OCI-LY1 (cell line): ENCODE measurements around the gene GALNT13.

Source experiments
- H2AFZ ChIP-seq: fragments of 200-600 bp; sonication (generic), shearing (Covaris generic); 2 replicates; pipeline ENCODE4 v1.6.0; 2014; ENCODE audit warnings: antibody characterized with exemption, mild to moderate bottlenecking, low read length
- H3F3A ChIP-seq: fragments of 200-600 bp; sonication (generic), shearing (Covaris generic); 2 replicates; pipeline ENCODE4 v1.6.0; 2014; ENCODE audit warnings: mild to moderate bottlenecking, antibody characterized with exemption, low read length, moderate library complexity; ENCODE audit not compliant: insufficient read depth
- H3K27ac ChIP-seq: fragments of 200-600 bp; sonication (generic); 2 replicates; pipeline ENCODE4 v1.5.1; 2014; ENCODE audit warnings: low read length, mixed run types, mild to moderate bottlenecking, low read depth; ENCODE audit not compliant: poor library complexity, severe bottlenecking
- H3K27me3 ChIP-seq: fragments of 200-600 bp; sonication (generic); 2 replicates; pipeline ENCODE4 v1.6.0; 2014; ENCODE audit warnings: antibody characterized with exemption, mild to moderate bottlenecking, low read length, moderate library complexity; ENCODE audit not compliant: insufficient read depth
- H3K36me3 ChIP-seq: fragments of 200-600 bp; sonication (generic); 2 replicates; pipeline ENCODE4 v1.6.1; 2014; ENCODE audit warnings: mild to moderate bottlenecking, antibody characterized with exemption, low read length, moderate library complexity, mixed read lengths; ENCODE audit not compliant: insufficient read depth
- H3K4me1 ChIP-seq: fragments of 200-600 bp; sonication (generic); 2 replicates; pipeline ENCODE4 v1.5.1; 2014; ENCODE audit warnings: mild to moderate bottlenecking, low read length, moderate library complexity; ENCODE audit not compliant: insufficient read depth, severe bottlenecking
- H3K4me2 ChIP-seq: fragments of 200-600 bp; sonication (generic), shearing (Covaris generic); 2 replicates; pipeline ENCODE4 v1.6.1; 2014; ENCODE audit warnings: low read length
- H3K4me3 ChIP-seq: fragments of 200-600 bp; sonication (generic); 2 replicates; pipeline ENCODE4 v1.5.1; 2014; ENCODE audit warnings: low read length, low read depth, mild to moderate bottlenecking, mixed read lengths; ENCODE audit not compliant: poor library complexity, severe bottlenecking
- H3K79me2 ChIP-seq: fragments of 200-600 bp; shearing (Covaris generic); 2 replicates; pipeline ENCODE4 v1.6.1; 2016; ENCODE audit warnings: mixed run types, low read length, mixed read lengths; ENCODE audit not compliant: insufficient read depth
- H3K9ac ChIP-seq: fragments of 200-600 bp; sonication (generic), shearing (Covaris generic); 2 replicates; pipeline ENCODE4 v1.6.1; 2014; ENCODE audit warnings: mild to moderate bottlenecking, low read length, mixed read lengths
- H3K9me2 ChIP-seq: fragments of 200-600 bp; sonication (generic), shearing (Covaris generic); 2 replicates; pipeline ENCODE4 v1.6.1; 2014; ENCODE audit warnings: low read depth, mild to moderate bottlenecking, low read length, mixed read lengths
- H3K9me3 ChIP-seq: fragments of 200-600 bp; shearing (Covaris generic); 2 replicates; pipeline ENCODE4 v1.6.1; 2014; ENCODE audit warnings: low read length, mixed read lengths
- H4K20me1 ChIP-seq: fragments of 200-600 bp; sonication (generic), shearing (Covaris generic); 2 replicates; pipeline ENCODE4 v1.6.0; 2016; ENCODE audit warnings: mild to moderate bottlenecking, low read length; ENCODE audit not compliant: insufficient read depth
- CTCF ChIP-seq: fragments of 200-600 bp; sonication (generic), shearing (Covaris generic); IDR thresholded peaks from 2 replicates; pipeline ENCODE4 v1.5.1; 2017; ENCODE audit warnings: mild to moderate bottlenecking, antibody characterized with exemption, low read length, moderate library complexity, mixed read lengths
- EZH2 ChIP-seq: fragments of 200-600 bp; sonication (generic), shearing (Covaris generic); IDR thresholded peaks from 2 replicates; pipeline ENCODE4 v1.8.0; 2017; ENCODE audit warnings: borderline replicate concordance, mixed run types, mild to moderate bottlenecking, antibody characterized with exemption, low read length, moderate library complexity, mixed read lengths

The GALNT13 gene

GRCh38 chr2:154400563-154401290, 529.0 kb downstream of the GALNT13 start:
- Histone ChIP-seq H2AFZ (no peak overlapping the region), H3K79me2 (no peaks in the 10 kb centered on the region), H3K9me2 (no peaks in the 10 kb centered on the region), H3K27me3 (no peaks in the 10 kb centered on the region), H3K9me3 (no peaks in the 10 kb centered on the region), H3K4me3 (no peak overlapping the region), H3K9ac (no peak overlapping the region), H3F3A (no peaks in the 10 kb centered on the region), H3K36me3 (no peaks in the 10 kb centered on the region), H3K4me1 (no peaks in the 10 kb centered on the region), H3K4me2 (no peak overlapping the region), H3K27ac (no peak overlapping the region), H4K20me1 (no peaks in the 10 kb centered on the region)
- TF ChIP-seq CTCF, result no peak
- TF ChIP-seq EZH2, result no peak

- no peaks in the 10 kb centered on the region for H3K4me1 ChIP-seq
- no peak overlapping the region for H3K9ac ChIP-seq
- no peaks in the 10 kb centered on the region for H3K79me2 ChIP-seq
- no peaks in the 10 kb centered on the region for H3K36me3 ChIP-seq
- no peaks in the 10 kb centered on the region for H4K20me1 ChIP-seq
- H3K27ac ChIP-seq, result no peak overlapping the region
- no peaks in the 10 kb centered on the region for H3K9me2 ChIP-seq
- H3F3A ChIP-seq, result no peaks in the 10 kb centered on the region
- H2AFZ ChIP-seq, result no peak overlapping the region
- no peak overlapping the region for H3K4me3 ChIP-seq
- H3K4me2 ChIP-seq, result no peak overlapping the region
- no peaks in the 10 kb centered on the region for H3K9me3 ChIP-seq
- TF ChIP-seq EZH2, result no peak
- TF ChIP-seq CTCF, result peak; percentile 68
- no peaks in the 10 kb centered on the region for H3K27me3 ChIP-seq
Observed at GRCh38 chr2:154402213-154402612, 530.5 kb downstream of the GALNT13 start.

- Histone ChIP-seq H3K4me1 (no peaks in the 10 kb centered on the region), H3K79me2 (no peaks in the 10 kb centered on the region), H3K9ac (no peak overlapping the region), H3K4me3 (no peak overlapping the region), H3K4me2 (no peak overlapping the region), H2AFZ (no peak overlapping the region), H3F3A (no peaks in the 10 kb centered on the region), H3K27ac (no peak overlapping the region), H4K20me1 (no peaks in the 10 kb centered on the region), H3K9me2 (no peaks in the 10 kb centered on the region), H3K27me3 (no peaks in the 10 kb centered on the region), H3K36me3 (no peaks in the 10 kb centered on the region), H3K9me3 (no peaks in the 10 kb centered on the region)
- TF ChIP-seq EZH2 (no peak), CTCF (no peak)
Observed at GRCh38 chr2:154403242-154403790, 531.6 kb downstream of the GALNT13 start.
